B cell (primary cell): Measurements from ENCODE around the gene LSP1. TPM values are rescaled to one million over a fixed set of nuclear protein-coding genes. Genes with fewer than 3 reads are reported as not detected.

ENCODE experiments used
- ATAC-seq: fragments of 200-7000 bp; cut with Tn5 transposase; one replicate; pipeline ENCODE4 v1.10.0; 2021; ENCODE audit warnings: low read depth, mild to moderate bottlenecking, moderate number of reproducible peaks, moderate library complexity
- CTCF ChIA-PET: fragments of 350-600 bp; sonication (Branson Sonifier 250); formaldehyde crosslinking; loops from one replicate; lab custom pipeline; 2021; ENCODE audit warnings: antibody characterized with exemption, inconsistent platforms; lab: Charles Lee
- POLR2A ChIA-PET: fragments of 350-600 bp; sonication (Branson Sonifier 250); formaldehyde crosslinking; loops from one replicate; lab custom pipeline; 2021; ENCODE audit warnings: antibody characterized with exemption; lab: Charles Lee
- DNase-seq: peaks from one replicate; pipeline ENCODE4 v3.0.0; 2013
- H2AFZ ChIP-seq: 2 replicates; pipeline ENCODE4 v1.6.1; 2012; ENCODE audit warnings: mild to moderate bottlenecking, low read depth, low read length; ENCODE audit not compliant: insufficient read depth, poor library complexity, severe bottlenecking
- H3K27ac ChIP-seq, 2 donors: 1 replicate in 1 of 2; 2 replicates in 1 of 2; pipeline ENCODE4 v1.5.1; 2012 to 2013; ENCODE audit warnings: low read length in 2 of 2, mild to moderate bottlenecking in 2 of 2, moderate library complexity in 1 of 2
- H3K27me3 ChIP-seq, 4 experiments: fragments of 200-600 bp in 1 of 4; sonication (generic) in 1 of 4; replicated peaks in 1 of 4; 1 replicate in 2 of 4; 2 replicates in 2 of 4; pipeline versions ENCODE4 v1.6.1 to v1.7.0; 2013 to 2016; ENCODE audit warnings: low read length in 3 of 4, mild to moderate bottlenecking in 2 of 4, mixed read lengths in 1 of 4, moderate library complexity in 1 of 4; ENCODE audit not compliant: insufficient read depth in 4 of 4, control insufficient read depth in 3 of 4; ENCODE audit errors: control extremely low read depth in 1 of 4
- H3K36me3 ChIP-seq, 2 experiments: replicated peaks in 1 of 2; 1 replicate in 1 of 2; 2 replicates in 1 of 2; pipeline versions ENCODE4 v1.6.1 to v1.7.1; 2013; ENCODE audit warnings: low read length in 1 of 2; ENCODE audit not compliant: insufficient read depth in 2 of 2, control insufficient read depth in 1 of 2; ENCODE audit errors: control extremely low read depth in 1 of 2, extremely low read depth in 1 of 2
- H3K4me1 ChIP-seq, 2 donors: fragments of 200-600 bp in 1 of 2; sonication (generic) in 1 of 2; 1 replicate in 1 of 2; 2 replicates in 1 of 2; pipeline versions ENCODE4 v1.5.1 to v1.6.1; 2013 to 2017; ENCODE audit warnings: low read length in 2 of 2; ENCODE audit not compliant: control insufficient read depth in 2 of 2, insufficient read depth in 2 of 2
- H3K4me2 ChIP-seq: replicated peaks from 2 replicates; pipeline ENCODE3; 2012; ENCODE audit warnings: mild to moderate bottlenecking, low read depth, low read length; ENCODE audit not compliant: poor library complexity, severe bottlenecking
- H3K4me3 ChIP-seq, 5 experiments: fragments of 200-600 bp in 1 of 5; sonication (generic) in 1 of 5; 1 replicate in 3 of 5; 2 replicates in 2 of 5; pipeline versions ENCODE4 v1.5.1 to v1.7.0; 2011 to 2016; ENCODE audit warnings: low read length in 4 of 5, mild to moderate bottlenecking in 4 of 5, low read depth in 2 of 5, control low read depth in 1 of 5, moderate library complexity in 1 of 5; ENCODE audit not compliant: insufficient read depth in 1 of 5; ENCODE audit errors: control extremely low read depth in 1 of 5, extremely low read depth in 1 of 5
- H3K79me2 ChIP-seq: fragments of 200-600 bp; sonication (generic); one replicate; pipeline ENCODE4 v1.6.0; 2016; ENCODE audit warnings: low read length; ENCODE audit not compliant: control insufficient read depth, insufficient read depth
- H3K9ac ChIP-seq: fragments of 200-600 bp; sonication (generic); 2 replicates; pipeline ENCODE4 v1.6.1; 2017; ENCODE audit warnings: mild to moderate bottlenecking, low read length, moderate library complexity
- H3K9me3 ChIP-seq, 3 donors: one replicate each; pipeline versions ENCODE4 v1.6.1 to v1.7.1; 2013; ENCODE audit warnings: low read length in 2 of 3; ENCODE audit not compliant: control insufficient read depth in 2 of 3, insufficient read depth in 1 of 3; ENCODE audit errors: control extremely low read depth in 1 of 3
- H4K20me1 ChIP-seq: 2 replicates; pipeline ENCODE4 v1.6.0; 2012; ENCODE audit warnings: mild to moderate bottlenecking, low read length; ENCODE audit not compliant: insufficient read depth, control insufficient read depth, poor library complexity, severe bottlenecking
- H3K27ac Mint-ChIP-seq: one replicate; pipeline ENCODE4 v1.8.0; 2021; ENCODE audit warnings: mixed read lengths
- H3K27me3 Mint-ChIP-seq: one replicate; pipeline ENCODE4 v1.8.0; 2021; ENCODE audit warnings: mixed read lengths
- H3K4me1 Mint-ChIP-seq: one replicate; pipeline ENCODE4 v1.8.0; 2021; ENCODE audit warnings: mixed read lengths
- H3K4me3 Mint-ChIP-seq: one replicate; pipeline ENCODE4 v1.8.0; 2021; ENCODE audit warnings: mixed read lengths
- H3K9me3 Mint-ChIP-seq: one replicate; pipeline ENCODE4 v1.8.0; 2022; ENCODE audit warnings: mixed read lengths; ENCODE audit not compliant: insufficient read depth
- CTCF ChIP-seq: fragments of 200-600 bp; IDR thresholded peaks from one replicate; pipeline ENCODE4 v1.8.0; 2022; ENCODE audit warnings: antibody characterized with exemption, mild to moderate bottlenecking
- EZH2 ChIP-seq: IDR thresholded peaks from 2 replicates; pipeline ENCODE4 v1.6.1; 2012; ENCODE audit warnings: borderline replicate concordance, low read depth, mild to moderate bottlenecking, moderate library complexity, low read length; ENCODE audit not compliant: insufficient read depth, poor library complexity, severe bottlenecking
- WGBS: methylation state at CpG from one replicate; pipeline ENCODE4 v1.1.5; 2013; ENCODE audit warnings: missing lambda C conversion rate; ENCODE audit not compliant: insufficient coverage; 5-methylcytosine and 5-hydroxymethylcytosine counted together
- intact Hi-C: fragments of 100-400 bp; cut with micrococcal nuclease; formaldehyde crosslinking; loops from one replicate; pipeline ENCODE4 v1.10.0; 2022
- polyA plus RNA-seq: library from polyadenylated mRNA; depleted of rRNA; stranded (reverse); fragments of >200 nt; gene quantifications from 2 replicates; pipeline ENCODE4 v1.2.3, GENCODE V29; 2012
- total RNA-seq, 2 donors: library from RNA; stranded (reverse); fragments of 120-200 nt in 1 of 2; gene quantifications; 1 replicate in 1 of 2; 2 replicates in 1 of 2; pipeline versions ENCODE4 v1.2.3 to v1.2.4, GENCODE V29; 2013 to 2022

Gene LSP1
- total and polyA plus RNA-seq, 2 donors (not counting 1 experiment from before 2014, with no cell fraction given) = 249 to 446 TPM

- no peak overlapping the region for H3K9ac ChIP-seq
- no peaks in the 10 kb centered on the region for H4K20me1 ChIP-seq
- no peaks in the 10 kb centered on the region for H3K79me2 ChIP-seq
- H3K27me3 Mint-ChIP-seq = peaks cover 31% of the 10 kb centered on the region
- ATAC-seq (no peak), DNase-seq (no peak)
- no peak overlapping the region for H3K4me3 Mint-ChIP-seq
- no peak overlapping the region for H3K27ac ChIP-seq
- H2AFZ ChIP-seq = no peak overlapping the region
- ChIA-PET CTCF (no interaction called here), POLR2A (no interaction called here)
- intact Hi-C loops = no loop called here
- peaks cover 0 to 27% (median 3%) of the 10 kb centered on the region in 4 experiments for H3K27me3 ChIP-seq
- 90% methylated on average over 10 of the region's 13 CpGs for WGBS
- no peak overlapping the region for H3K27ac Mint-ChIP-seq
- no peak overlapping the region for H3K4me3 ChIP-seq
- no peak for TF ChIP-seq EZH2
- no peak for TF ChIP-seq CTCF
- no peaks in the 10 kb centered on the region for H3K9me3 ChIP-seq
- H3K4me2 ChIP-seq = no peak overlapping the region
- H3K36me3 ChIP-seq = no peaks in the 10 kb centered on the region
- no peaks in the 10 kb centered on the region for H3K9me3 Mint-ChIP-seq
- no peaks in the 10 kb centered on the region for H3K4me1 ChIP-seq
- H3K4me1 Mint-ChIP-seq = no peaks in the 10 kb centered on the region
These were observed 75.6 kb downstream of the LSP1 start for GRCh38 chr11:1928470-1928890.

- no peak overlapping the region for H3K27ac Mint-ChIP-seq
- no peak for DNase-seq
These were observed 76.1 kb downstream of the LSP1 start for GRCh38 chr11:1928891-1929541.

More at GRCh38 chr11:1928891-1929541, 76.1 kb downstream of the LSP1 start:
- H3K9ac ChIP-seq = no peak overlapping the region
- ChIA-PET POLR2A (no interaction called here), CTCF (no interaction called here)
- no peak overlapping the region for H3K4me2 ChIP-seq
- Mint-ChIP-seq H3K27me3 (peaks cover 28% of the 10 kb centered on the region), H3K4me3 (no peak overlapping the region), H3K9me3 (no peaks in the 10 kb centered on the region), H3K4me1 (no peaks in the 10 kb centered on the region)
- no peak overlapping the region for H2AFZ ChIP-seq
- H4K20me1 ChIP-seq = no peaks in the 10 kb centered on the region
- WGBS = 93% methylated on average over 31 of the region's 35 CpGs
- no peaks in the 10 kb centered on the region for H3K4me1 ChIP-seq
- H3K9me3 ChIP-seq = no peaks in the 10 kb centered on the region
- H3K36me3 ChIP-seq = no peaks in the 10 kb centered on the region
- no peak for TF ChIP-seq EZH2
- TF ChIP-seq CTCF = no peak
- intact Hi-C loops = no loop called here
- no peaks in the 10 kb centered on the region for H3K79me2 ChIP-seq
- no peak overlapping the region for H3K27ac ChIP-seq
- no peak for ATAC-seq
- H3K27me3 ChIP-seq = peaks cover 0 to 27% (median 3%) of the 10 kb centered on the region in 4 experiments
- no peak overlapping the region for H3K4me3 ChIP-seq
